ENCODE data around the gene LOC101059915.

LOC101059915 gene

GRCh38 chrX:71667328-71668247 is at the start of gene LOC101059915:
Gene LOC101059915 (plus strand): TSS chrX:71667546.
- BruUV-seq (replicated peaks) = no TSS peak

GRCh38 chrX:71617742-71618141 is 49.6 kb upstream of the LOC101059915 start:
- no peak overlapping the region for H3K27ac Mint-ChIP-seq (ENCODE audit: low read depth, unreplicated experiment)
- no peaks in the 10 kb centered on the region for H3K27me3 Mint-ChIP-seq (ENCODE audit: insufficient read depth, unreplicated experiment)
- no peak overlapping the region for H3K4me3 Mint-ChIP-seq (ENCODE audit: unreplicated experiment)
- DNase-seq (ENCODE audit: unreplicated experiment) = no peak
- POLR2A ChIA-PET = no interaction called here
- no TSS peak for BruUV-seq (replicated peaks)
- H3K4me1 Mint-ChIP-seq (ENCODE audit: insufficient read depth, unreplicated experiment) = no peaks in the 10 kb centered on the region
- CTCF ChIA-PET = no interaction called here
- H3K36me3 Mint-ChIP-seq (ENCODE audit: insufficient read depth, unreplicated experiment) = peaks cover 32% of the 10 kb centered on the region
- intact Hi-C loops (cut with micrococcal nuclease) = no loop called here
- no peaks in the 10 kb centered on the region for H3K9me3 Mint-ChIP-seq (ENCODE audit: unreplicated experiment)
- no peak for TF ChIP-seq CTCF (IDR thresholded peaks at IDR 0.05; ENCODE audit: unreplicated experiment)

More at GRCh38 chrX:71667328-71668247, at the start of gene LOC101059915:
- no peak within 1 kb of the TSS for H3K4me3 Mint-ChIP-seq (ENCODE audit: unreplicated experiment)
- H3K4me1 Mint-ChIP-seq (ENCODE audit: insufficient read depth, unreplicated experiment) = no peaks in the 10 kb centered on the region
- H3K9me3 Mint-ChIP-seq (ENCODE audit: unreplicated experiment) = peaks cover 7% of the 10 kb centered on the region
- POLR2A ChIA-PET = no interaction called here
- TF ChIP-seq CTCF (IDR thresholded peaks at IDR 0.05; ENCODE audit: unreplicated experiment) = no peak
- CTCF ChIA-PET = interaction anchor here (1.2 kb wide), 1 partner anchor 192 kb away, joined by 5 read pairs; no protein-coding TSS in a partner anchor
- no peak for DNase-seq (ENCODE audit: unreplicated experiment)
- H3K27ac Mint-ChIP-seq (ENCODE audit: low read depth, unreplicated experiment) = no peak within 1 kb of the TSS
- no peaks in the 10 kb centered on the region for H3K36me3 Mint-ChIP-seq (ENCODE audit: insufficient read depth, unreplicated experiment)
- peaks cover 47% of the 10 kb centered on the region for H3K27me3 Mint-ChIP-seq (ENCODE audit: insufficient read depth, unreplicated experiment)
- intact Hi-C loops (cut with micrococcal nuclease) = no loop called here

GRCh38 chrX:71618303-71618721 is 49.0 kb upstream of the LOC101059915 start, which contains the start of gene CXCR3:
Gene CXCR3 (minus strand): TSS chrX:71618511. CDS start chrX:71618449, 62 bp downstream.
- BruUV-seq (replicated peaks) = no TSS peak
- H3K27ac Mint-ChIP-seq (ENCODE audit: low read depth, unreplicated experiment) = no peak within 1 kb of the TSS
- H3K9me3 Mint-ChIP-seq (ENCODE audit: unreplicated experiment) = no peaks in the 10 kb centered on the region
- no peak for TF ChIP-seq CTCF (IDR thresholded peaks at IDR 0.05; ENCODE audit: unreplicated experiment)
- no peak for DNase-seq (ENCODE audit: unreplicated experiment)
- intact Hi-C loops (cut with micrococcal nuclease) = no loop called here
- peaks cover 26% of the 10 kb centered on the region for H3K36me3 Mint-ChIP-seq (ENCODE audit: insufficient read depth, unreplicated experiment)
- H3K4me3 Mint-ChIP-seq (ENCODE audit: unreplicated experiment) = no peak within 1 kb of the TSS
- ChIA-PET POLR2A (no interaction called here), CTCF (no interaction called here)
- H3K4me1 Mint-ChIP-seq (ENCODE audit: insufficient read depth, unreplicated experiment) = no peaks in the 10 kb centered on the region
- no peaks in the 10 kb centered on the region for H3K27me3 Mint-ChIP-seq (ENCODE audit: insufficient read depth, unreplicated experiment)

- no peak for TF ChIP-seq CTCF (IDR thresholded peaks at IDR 0.05; ENCODE audit: unreplicated experiment)
- CTCF ChIA-PET = no interaction called here
- no peak overlapping the region for H3K4me3 Mint-ChIP-seq (ENCODE audit: unreplicated experiment)
- H3K27me3 Mint-ChIP-seq (ENCODE audit: insufficient read depth, unreplicated experiment) = no peaks in the 10 kb centered on the region
- no peaks in the 10 kb centered on the region for H3K9me3 Mint-ChIP-seq (ENCODE audit: unreplicated experiment)
- intact Hi-C loops (cut with micrococcal nuclease) = no loop called here
- BruUV-seq (replicated peaks) = no TSS peak
- POLR2A ChIA-PET = no interaction called here
- no peak for DNase-seq (ENCODE audit: unreplicated experiment)
- no peaks in the 10 kb centered on the region for H3K4me1 Mint-ChIP-seq (ENCODE audit: insufficient read depth, unreplicated experiment)
- H3K36me3 Mint-ChIP-seq (ENCODE audit: insufficient read depth, unreplicated experiment) = peaks cover 21% of the 10 kb centered on the region
- H3K27ac Mint-ChIP-seq (ENCODE audit: low read depth, unreplicated experiment) = no peak overlapping the region
These were observed 48.6 kb upstream of the LOC101059915 start for GRCh38 chrX:71618787-71619186.
